ENCODE measurements around the gene COL18A1.

DNA sequence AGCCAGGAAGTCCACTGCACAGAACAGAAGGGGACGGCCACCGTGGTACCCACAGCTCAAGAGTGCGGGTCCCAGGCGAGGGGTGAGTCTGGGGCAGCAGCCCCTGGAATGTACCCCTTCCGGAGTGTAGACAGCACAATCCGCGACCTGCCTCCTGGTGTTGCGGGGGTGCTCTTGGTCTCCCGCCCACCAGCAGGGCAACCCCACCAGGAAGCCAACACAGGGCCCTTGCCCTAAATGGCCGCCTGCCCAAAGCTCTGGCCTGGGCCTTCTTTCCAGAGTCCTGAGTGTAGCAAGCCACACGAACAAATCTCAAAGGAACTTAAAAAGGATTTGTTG lies 138.4 kb downstream of the COL18A1 start:
- TF ChIP-seq, protein P1, sequence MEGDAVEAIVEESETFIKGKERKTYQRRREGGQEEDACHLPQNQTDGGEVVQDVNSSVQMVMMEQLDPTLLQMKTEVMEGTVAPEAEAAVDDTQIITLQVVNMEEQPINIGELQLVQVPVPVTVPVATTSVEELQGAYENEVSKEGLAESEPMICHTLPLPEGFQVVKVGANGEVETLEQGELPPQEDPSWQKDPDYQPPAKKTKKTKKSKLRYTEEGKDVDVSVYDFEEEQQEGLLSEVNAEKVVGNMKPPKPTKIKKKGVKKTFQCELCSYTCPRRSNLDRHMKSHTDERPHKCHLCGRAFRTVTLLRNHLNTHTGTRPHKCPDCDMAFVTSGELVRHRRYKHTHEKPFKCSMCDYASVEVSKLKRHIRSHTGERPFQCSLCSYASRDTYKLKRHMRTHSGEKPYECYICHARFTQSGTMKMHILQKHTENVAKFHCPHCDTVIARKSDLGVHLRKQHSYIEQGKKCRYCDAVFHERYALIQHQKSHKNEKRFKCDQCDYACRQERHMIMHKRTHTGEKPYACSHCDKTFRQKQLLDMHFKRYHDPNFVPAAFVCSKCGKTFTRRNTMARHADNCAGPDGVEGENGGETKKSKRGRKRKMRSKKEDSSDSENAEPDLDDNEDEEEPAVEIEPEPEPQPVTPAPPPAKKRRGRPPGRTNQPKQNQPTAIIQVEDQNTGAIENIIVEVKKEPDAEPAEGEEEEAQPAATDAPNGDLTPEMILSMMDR (IDR thresholded peaks at IDR 0.05): no peak
- TF ChIP-seq POLR2A (IDR thresholded peaks at IDR 0.05): no peak
